HG02763 (cell line): ENCODE results near the gene SLC16A7.
A peak's percentile ranks its signal among the peaks of the same experiment; 100 is the strongest.

Source experiments
- ATAC-seq: cut with Tn5 transposase; IDR thresholded peaks from one replicate; pipeline ENCODE4 v1.9.1; 2021; ENCODE audit warnings: mild to moderate bottlenecking, moderate library complexity; ENCODE audit not compliant: unreplicated experiment

The SLC16A7 gene

DNA sequence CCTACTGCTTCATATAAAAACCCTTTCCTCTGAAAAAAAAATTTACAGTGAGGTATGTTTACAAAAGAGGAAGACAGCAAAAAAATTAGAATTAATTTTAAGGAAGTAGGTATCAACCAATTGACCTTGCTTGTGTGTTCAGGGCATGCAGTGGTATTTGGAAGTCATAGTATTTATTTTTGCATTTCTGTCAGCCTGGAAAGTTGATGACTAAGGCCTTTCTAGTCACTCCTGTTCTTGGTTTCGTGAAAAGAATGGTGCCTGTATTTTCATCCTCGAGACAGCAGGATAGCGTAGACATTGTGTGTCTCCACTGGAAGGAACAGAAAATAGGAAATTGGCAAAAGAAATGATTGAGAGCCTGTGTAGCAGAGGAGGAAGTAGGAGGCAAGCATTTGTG lies 24.5 kb downstream of the SLC16A7 start:
- ATAC-seq: no peak

DNA sequence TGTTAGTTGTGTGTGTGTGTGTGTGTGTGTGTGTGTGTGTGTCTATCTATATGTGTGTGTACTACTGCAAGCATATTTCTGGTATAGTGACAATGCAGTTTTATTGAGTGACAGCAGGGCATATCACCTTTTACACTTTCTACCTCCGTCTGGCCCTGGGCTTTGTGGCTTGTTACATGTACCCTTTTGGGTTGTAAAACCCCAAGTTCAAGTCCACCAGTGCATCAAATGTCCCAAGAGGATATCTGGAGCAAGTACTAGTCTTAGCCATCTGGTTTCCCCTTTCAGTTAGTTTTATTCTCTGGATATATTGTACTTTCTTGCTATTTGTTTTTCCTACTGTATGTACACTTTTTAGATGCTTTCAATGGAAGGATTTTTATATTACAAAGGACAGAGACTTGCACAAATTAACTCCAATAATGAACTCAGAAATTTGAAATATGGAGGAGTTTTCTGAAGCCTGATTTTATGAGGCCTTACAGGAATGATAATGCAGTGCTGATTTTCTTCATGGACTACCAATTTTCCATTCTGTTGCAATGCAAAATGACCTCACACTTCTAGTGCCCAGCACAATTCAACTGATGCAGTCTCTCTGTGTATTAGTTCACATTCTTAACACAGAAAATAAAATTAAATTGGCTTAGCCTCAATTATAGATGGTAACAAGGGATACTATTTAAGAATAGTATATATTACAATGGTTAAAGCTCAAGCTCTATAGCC lies 29.1 kb downstream of the SLC16A7 start:
- no peak for ATAC-seq

DNA sequence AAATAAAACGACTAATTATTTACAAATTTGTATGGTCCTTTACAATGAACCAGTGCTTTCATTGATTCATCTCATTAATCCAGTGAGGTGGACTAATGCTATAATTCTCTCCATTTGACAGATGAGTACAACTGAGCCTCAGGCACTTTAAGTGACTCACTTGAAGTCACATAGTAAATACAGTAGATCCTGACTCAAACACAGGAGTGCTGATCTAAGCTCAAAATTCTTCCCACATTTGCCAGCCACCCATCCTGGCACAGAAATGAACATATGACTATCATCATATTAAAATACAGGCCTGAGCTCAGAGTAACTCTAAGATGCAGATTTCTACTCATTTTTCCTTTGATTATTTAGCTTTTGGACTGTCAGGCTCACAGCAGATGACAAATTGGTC lies 30.6 kb downstream of the SLC16A7 start:
- ATAC-seq: no peak

DNA sequence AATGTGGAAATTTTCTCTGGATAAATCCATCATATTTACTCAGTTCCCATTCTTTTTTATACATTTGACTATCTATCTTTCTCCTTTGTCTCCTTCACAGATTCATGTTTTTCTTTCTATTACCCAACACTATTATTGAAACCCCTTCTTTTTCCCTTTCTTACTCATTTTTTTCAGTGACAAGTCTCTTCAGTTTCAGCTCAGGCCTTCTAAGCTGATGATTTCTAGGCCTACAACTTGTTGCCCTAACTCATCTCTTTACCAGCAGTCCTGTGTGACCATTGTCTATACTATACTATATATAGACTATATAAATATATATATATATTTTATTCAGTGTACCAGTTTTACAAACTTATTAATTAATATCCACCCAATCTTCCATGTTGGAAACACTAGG lies 31.8 kb downstream of the SLC16A7 start:
- peak; percentile 50 for ATAC-seq

DNA sequence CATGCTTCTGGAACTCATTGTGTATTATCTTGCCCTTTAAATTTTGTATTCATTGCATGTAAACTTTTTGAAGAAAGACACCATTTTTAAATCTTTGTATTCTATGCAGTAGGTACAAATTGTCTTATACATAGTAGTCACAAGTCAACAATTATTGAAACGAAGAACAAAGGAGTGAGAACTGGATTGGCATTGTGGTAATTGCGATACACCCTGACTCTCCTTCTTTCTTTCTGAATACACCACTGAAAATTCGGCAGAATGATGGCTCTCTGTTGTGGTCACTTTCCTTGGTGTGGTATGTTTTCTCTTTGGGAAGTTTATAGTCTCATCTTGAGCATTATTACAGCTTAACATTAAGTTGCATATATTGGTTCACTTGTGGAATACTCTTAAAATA lies 34.1 kb downstream of the SLC16A7 start:
- no peak for ATAC-seq

DNA sequence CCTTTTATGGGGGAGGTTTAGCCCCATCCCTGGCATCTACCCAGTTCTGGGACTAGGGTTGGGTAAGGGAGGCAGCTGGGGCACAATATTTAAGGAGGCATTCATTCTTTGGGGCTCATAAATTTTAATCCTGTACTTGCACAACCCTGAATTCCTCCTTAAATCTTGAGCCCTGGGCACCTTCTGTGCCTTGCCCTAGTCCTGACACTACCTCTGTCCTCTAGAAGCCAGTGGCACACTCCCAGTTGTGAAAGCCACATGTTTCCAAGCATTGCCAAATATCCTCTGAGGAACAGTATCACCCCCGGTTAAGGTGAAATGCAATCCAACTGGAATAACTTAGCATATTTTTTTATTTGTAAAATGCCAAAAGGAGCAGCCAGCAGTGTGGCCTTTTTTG lies 36.6 kb downstream of the SLC16A7 start:
- no peak for ATAC-seq

DNA sequence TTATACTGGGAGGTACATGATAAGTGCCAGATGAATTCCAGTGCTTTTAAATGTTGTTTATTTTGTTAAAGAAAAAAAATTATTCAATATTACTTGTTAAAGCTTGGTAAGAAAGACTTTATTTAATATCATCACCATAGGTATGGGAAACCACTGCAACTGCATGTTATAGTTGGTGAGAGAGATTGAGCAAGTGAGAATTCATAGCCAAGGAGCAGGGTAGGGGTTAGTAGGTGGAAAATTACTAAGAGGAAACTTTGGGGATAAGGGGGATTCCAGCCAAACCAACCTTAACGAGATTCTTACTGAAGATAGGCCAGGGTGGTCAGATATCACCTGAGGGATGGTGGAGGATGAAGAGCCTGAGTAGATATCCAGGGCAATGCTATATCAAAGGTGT lies 38.4 kb downstream of the SLC16A7 start:
- no peak for ATAC-seq

DNA sequence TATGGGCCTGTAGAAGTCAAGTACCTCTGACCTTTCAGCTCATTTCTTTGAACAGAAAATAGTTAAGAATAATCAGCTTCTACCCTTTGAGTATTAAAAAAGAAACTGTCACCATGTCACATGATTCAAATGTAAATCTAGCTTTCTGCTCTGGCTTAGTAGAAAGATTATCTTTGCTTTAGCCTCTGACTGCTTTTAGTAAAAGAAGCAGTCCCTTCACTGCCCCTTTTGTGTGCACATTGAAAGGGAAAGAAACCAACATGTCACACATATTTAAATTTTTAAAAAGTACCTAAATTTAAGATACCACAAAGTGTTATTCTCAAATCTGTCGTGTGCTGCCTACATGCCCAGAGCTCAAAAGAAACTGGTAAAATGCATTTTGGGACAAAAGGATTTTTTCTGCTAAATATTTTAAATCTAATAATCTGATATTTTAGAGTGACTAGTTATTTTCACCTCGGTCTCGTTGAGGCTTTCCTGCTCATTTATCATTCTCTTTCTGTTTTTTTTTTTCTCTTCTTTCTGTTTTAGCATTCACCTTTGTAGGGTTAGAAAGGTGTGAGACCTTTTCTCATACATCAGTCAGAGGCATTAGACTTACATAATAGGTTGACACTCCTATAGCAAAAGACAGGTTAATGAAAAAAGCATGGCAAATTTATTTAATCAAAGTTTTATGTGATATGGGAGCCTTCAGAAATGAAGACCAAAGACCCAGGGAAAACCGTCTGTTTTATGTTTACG lies 41.3 kb downstream of the SLC16A7 start:
- ATAC-seq: peak; percentile 52

DNA sequence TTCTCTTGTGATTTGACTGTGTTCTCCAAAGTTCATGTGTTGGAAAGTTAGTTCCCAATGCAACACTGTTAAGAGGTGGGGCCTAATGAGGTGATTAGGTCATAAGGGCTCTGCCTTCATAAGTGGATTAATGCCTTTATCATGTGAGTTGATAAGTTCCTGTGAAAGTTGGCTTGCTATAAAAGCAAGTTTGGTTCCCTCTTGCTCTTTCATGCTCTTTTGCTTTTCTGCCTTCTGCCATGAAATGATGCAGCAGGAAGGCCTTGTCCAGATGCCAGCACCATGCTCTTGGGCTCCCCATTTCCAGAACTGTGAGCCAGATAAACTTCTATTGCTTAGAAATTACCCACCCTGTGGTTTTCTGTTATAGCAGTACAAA lies 41.9 kb downstream of the SLC16A7 start:
- no peak for ATAC-seq

DNA sequence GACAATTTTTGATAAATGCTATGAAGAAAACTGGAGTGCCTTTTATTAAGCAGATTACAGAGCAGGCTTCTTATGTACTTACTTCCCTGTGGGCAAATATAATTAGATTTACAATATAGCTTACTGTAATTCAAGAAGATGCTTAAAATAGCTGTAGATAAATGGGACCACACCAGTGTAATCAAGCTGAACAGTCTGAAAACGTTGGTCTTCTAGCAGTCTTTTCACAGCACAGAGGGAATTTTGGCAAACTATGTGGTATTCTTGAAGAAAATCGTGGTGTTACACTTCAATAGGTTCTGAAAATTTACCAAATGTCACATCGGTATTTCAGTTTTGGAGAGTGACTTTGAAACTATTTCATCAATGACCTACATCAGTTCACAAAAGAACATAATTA lies 47.7 kb downstream of the SLC16A7 start:
- ATAC-seq: no peak

DNA sequence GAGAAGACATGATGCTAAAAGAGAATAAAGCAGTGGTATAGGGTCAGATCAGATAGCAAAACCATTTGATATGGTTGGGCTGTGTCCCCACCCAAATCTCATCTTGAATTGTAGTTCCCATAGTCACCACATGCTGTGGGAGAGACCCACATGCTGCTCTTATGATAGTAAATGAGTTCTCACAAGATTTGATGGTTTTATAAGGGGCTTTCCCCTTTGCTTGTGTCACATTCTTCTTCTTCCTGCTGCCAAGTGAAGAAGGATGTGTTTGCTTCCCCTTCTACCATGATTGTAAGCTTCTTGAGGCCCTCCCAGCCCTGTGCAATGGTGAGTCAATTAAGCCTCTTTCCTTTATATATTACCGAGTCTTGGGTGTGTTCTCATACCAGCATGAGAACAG lies 49.4 kb downstream of the SLC16A7 start:
- no peak for ATAC-seq

DNA sequence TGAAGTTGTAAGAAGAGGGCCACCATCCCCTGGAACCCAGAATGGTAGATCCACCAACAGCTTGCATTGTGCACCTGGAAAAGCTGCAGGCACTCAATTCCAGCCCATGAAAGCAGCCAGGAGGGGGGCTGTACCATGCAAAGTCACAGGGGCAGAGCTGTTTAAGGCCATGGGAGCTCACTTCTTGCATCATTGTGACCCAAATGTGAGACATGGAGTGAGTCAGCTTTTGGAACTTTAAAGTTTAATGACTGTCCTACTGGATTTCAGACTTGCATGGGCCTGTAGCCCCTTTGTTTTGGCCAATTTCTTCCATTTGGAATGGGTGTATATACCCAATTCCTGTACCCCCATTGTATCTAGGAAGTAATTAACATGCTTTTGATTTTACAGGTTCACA lies 50.8 kb downstream of the SLC16A7 start:
- no peak for ATAC-seq

DNA sequence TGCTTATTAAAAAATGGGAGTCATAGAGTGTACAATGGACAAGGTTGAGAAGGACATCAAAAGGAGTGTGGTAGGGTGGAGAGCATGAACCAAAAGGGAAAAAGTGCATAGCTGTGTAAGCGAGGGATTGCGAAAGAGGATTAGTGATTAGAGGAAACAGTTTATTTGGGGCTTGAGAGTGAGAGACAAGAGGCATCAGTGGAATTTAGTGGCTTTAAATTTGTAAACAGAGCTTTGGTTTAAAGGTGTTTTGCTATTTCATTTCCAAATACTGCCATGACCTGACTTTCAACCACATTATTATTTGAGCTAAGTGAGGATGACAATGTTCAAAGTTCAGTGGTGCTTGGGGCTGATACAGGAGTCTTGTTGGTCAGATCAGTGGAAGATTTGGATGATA lies 53.4 kb downstream of the SLC16A7 start:
- no peak for ATAC-seq

DNA sequence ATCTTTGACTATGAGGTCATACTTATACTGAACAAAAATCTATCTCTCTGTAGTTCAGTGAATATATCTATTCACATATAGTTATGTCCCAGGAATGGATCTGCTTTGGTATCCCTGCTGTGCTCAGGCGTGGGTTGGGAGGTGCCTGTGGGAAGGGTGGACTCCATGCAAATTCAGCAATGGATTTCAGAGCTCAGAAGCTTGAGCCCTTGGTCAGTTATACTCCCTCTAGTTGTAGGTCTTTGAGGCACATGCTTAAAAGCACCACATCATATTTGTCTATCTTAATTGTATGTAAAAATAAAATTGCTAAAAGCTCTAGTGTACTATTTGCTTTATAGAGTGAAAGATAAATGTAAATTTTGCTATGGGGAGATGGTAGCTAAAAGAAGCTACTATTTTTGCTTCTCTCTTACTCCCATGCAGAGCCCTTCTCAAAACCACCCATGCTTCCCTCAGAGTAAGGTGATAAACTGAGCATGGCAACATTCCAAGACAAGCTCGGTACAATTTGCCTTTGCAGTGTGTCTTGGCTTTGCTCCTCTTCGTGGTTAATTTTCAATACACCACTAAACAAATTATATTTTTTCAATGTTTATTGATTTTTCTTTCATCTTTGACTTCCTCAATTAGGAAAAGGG lies 54.9 kb downstream of the SLC16A7 start:
- no peak for ATAC-seq

DNA sequence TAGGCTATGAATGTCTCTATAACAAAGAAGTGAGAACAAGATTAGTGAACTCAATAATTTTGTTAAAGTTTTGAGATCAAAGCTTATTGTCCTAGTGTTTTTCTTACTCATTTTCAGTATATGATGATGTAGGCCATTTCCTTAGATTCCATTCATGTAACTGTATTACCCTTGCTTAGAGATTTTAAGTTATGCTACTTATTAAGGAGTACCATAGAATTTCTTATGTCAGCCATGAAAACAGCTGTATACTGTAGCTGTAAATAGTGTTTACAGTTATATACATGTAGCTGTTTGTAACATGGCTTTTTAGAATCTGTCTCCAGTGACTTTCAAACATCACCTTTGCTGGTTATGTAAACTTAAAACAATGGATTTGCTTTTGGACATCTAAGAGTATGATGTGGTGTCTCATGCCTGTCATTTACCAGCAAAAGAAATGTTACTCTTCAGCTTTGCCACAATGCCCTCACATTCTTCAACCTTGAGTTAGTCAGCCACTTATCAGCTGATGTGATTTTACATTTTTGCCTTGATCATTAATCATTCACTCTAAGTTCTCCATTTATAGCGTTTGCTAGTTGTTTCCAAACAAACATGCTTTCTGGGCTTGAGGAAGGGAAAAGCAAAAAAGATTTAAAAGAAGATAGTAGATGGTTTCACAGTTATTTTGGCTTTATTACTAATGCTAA lies 55.5 kb downstream of the SLC16A7 start:
- ATAC-seq: no peak

DNA sequence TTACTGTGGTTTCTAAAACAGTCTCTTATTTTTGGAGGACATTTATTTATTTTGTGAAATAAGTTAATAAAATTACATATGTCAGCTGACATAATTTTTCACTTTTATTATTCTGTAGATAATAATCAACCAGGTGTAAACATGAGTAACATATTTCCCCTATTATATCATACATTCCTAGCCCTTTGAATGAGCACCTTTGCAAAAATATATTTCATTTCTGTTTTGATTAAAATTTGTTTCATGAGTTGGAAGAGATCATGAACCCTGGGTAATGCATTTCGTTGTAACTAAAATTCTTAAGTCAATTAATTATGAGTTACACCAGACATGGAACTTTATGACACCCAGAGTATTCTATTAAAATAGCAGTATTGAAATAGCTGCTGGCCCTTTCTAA lies 56.3 kb downstream of the SLC16A7 start:
- no peak for ATAC-seq

DNA sequence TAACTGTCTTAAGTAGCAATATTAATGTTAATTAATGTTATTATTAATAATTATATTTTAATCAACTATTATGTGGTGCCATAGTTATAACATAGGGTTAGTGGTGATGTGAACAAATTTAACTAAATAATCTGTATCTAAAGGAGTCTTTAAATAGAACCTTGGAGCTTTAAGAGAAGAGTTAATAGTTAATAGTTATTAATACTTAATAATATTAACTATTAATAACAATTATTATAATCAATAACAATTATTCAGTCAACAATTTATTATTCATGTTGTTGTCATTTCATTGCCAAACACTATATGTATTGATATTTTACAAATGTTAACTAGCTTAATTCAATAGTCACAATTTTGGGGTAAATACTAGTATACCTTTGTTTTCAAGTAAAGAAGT lies 58.2 kb downstream of the SLC16A7 start:
- no peak for ATAC-seq

DNA sequence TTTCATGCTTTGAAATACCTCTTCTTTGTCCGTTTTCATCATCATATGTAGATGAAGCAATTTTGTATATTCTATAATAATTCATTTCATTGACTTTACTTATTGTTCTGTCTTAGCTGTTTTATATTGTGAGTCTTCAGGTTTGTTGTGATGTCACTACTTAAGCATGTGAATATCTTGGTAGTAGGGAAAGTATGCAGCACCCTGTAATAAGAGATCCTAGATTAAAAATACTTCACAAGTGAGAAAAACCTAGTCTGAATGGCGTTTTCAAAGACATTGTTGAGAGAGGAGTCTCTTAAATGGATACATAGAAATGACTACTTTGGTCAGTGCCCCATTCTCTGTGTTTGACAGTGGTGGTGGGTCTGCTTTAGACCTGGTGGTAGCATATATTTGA lies 61.4 kb downstream of the SLC16A7 start:
- ATAC-seq: no peak

DNA sequence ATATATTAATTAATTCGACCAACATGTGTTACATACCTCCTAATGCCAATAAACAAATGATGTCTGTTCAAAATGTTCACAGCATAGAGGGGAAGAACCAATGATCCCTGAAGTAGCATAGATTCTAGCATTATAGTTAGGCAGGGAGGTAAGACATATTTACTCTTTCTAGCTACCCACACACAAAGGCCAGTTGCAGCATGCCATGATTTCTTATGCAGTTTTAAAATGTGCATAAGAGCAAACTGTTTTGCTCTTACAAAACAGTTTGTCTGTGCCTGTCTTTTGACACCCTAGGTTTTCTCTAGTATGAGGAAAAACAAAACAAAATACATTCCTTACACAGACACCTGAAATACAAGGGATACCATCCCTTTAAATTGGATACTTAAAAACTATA lies 61.9 kb downstream of the SLC16A7 start:
- ATAC-seq: no peak

DNA sequence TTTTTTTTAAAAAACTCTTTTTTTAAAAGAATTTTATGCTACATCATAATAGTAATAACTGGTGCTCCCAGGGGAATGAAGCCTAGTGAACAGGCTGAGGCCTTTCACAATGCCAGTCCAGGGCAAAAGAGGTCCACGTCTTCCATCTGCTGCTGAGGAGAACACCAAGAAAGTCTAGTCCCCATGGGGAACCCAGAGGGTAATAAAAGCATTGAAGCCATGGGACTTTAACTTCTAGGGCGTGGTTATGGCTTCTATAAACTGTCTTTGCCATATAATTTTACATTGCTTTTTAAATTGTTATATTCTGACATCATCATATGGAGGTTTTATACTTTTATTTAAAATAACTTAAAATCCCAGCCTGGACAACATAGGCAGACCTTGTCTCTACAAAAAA lies 64.3 kb downstream of the SLC16A7 start:
- ATAC-seq: no peak

DNA sequence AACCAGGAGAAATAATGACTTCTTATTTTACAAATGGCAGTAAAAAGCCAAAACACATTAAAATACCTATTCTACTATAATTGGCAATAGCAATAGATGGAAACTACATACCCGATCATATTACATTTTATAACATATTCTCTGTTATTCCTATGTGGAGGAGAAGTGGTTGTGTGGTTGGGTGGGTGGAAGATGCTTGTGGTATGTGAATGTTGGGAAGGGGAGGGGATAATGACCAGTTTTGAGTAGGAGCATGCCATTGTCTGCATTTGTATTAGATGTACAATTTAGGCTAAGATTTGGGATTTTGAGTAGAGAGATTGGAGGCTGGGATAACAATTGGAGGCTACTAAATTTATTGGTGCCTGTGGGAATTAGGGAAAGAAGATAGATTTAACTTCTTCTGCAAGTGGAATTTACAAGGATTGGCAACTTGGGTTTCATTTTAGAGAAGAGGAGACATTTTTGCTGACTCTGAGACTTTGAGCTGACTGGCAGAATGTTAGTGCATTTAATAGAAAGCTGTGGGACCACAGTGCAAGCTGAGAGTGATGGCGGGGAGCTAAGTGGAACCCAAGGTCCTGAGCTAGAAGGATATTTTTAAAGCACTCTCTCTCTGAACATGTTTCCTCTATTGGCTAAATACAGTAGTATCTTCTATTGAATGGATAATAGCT lies 65.2 kb downstream of the SLC16A7 start:
- ATAC-seq: no peak
